Measurements from ENCODE around the gene CIT. TPM values are rescaled to one million over a fixed set of nuclear protein-coding genes. Genes with fewer than 3 reads are reported as not detected.

Gene CIT
- total RNA-seq, 2 experiments from 2014 or later = 1.3 to 1.9 TPM

DNA sequence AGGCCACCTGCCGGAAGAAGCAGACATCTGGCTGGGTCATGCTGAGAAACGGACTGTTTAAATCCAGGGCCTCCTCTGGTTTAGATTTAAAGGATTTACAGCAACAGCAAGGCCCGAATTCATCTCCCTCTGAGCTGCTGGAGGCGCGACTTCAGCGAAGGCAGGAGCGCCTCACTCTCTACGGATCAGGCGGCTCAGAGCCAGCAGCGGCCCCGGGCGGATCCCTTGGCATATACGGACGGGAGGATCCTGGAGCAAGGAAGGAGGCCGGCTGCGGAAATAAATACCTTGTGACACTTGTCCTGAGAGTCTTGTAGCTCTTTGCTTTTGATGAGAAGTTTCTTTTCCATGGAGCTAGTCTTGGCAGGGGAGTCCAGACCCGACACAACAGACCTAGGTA lies 92.4 kb downstream of the CIT start:
- intact Hi-C loops (cut with DNase I, micrococcal nuclease) = no loop called here
- Histone ChIP-seq H3K27me3 (ENCODE audit: control insufficient read depth in 1 of 2, insufficient read depth in 2 of 2, low read length in 2 of 2) (no peaks in the 10 kb centered on the region), H3K9me3 (ENCODE audit: control insufficient read depth in 1 of 2, insufficient read depth in 1 of 2, low read length in 2 of 2) (peaks cover 0 to 9% of the 10 kb centered on the region in 2 experiments), H3K4me3 (ENCODE audit: low read length) (no peak overlapping the region), H3K27ac (ENCODE audit: low read depth in 1 of 2, low read length in 2 of 2) (no peak overlapping the region), H3K36me3 (ENCODE audit: insufficient read depth, low read length) (no peaks in the 10 kb centered on the region), H3K4me1 (ENCODE audit: insufficient read depth, low read length) (peaks cover 4% of the 10 kb centered on the region)
- TF ChIP-seq, protein P1, sequence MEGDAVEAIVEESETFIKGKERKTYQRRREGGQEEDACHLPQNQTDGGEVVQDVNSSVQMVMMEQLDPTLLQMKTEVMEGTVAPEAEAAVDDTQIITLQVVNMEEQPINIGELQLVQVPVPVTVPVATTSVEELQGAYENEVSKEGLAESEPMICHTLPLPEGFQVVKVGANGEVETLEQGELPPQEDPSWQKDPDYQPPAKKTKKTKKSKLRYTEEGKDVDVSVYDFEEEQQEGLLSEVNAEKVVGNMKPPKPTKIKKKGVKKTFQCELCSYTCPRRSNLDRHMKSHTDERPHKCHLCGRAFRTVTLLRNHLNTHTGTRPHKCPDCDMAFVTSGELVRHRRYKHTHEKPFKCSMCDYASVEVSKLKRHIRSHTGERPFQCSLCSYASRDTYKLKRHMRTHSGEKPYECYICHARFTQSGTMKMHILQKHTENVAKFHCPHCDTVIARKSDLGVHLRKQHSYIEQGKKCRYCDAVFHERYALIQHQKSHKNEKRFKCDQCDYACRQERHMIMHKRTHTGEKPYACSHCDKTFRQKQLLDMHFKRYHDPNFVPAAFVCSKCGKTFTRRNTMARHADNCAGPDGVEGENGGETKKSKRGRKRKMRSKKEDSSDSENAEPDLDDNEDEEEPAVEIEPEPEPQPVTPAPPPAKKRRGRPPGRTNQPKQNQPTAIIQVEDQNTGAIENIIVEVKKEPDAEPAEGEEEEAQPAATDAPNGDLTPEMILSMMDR (IDR thresholded peaks at IDR 0.05) = no peak
- no peak overlapping the region for H3K4me3 Mint-ChIP-seq
- no peaks in the 10 kb centered on the region for H3K27me3 Mint-ChIP-seq
- H3K4me1 Mint-ChIP-seq (ENCODE audit: low read depth) = no peaks in the 10 kb centered on the region
- no peak for DNase-seq
- no peak for ATAC-seq (ENCODE audit: poor library complexity)
- CTCF ChIA-PET = no interaction called here
- POLR2A ChIA-PET = no interaction called here
- no peak overlapping the region for H3K27ac Mint-ChIP-seq
- peaks cover 5% of the 10 kb centered on the region for H3K9me3 Mint-ChIP-seq
- no peaks in the 10 kb centered on the region for H3K36me3 Mint-ChIP-seq (ENCODE audit: low read depth)

DNA sequence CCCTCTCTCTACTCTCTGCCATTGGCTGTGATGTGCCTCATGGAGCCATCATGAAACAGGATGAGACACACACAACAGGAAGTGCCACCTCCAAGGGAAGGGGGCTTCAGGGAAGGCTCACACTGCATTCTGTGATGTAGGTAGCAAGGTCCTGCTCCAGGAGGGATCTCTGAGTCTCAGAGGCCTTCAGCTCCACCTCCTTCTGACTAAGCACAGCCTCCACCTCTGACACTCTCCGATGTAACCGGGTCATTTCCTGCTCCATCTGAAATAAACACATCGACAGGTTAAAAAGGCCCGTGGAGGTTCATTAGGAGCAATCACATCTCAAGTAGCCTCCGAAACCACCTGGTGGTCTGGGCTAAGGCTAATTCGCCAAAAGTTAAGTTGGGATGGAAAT lies 93.3 kb downstream of the CIT start:
- peaks cover 5% of the 10 kb centered on the region for H3K9me3 Mint-ChIP-seq
- ChIA-PET CTCF (no interaction called here), POLR2A (no interaction called here)
- intact Hi-C loops (cut with DNase I, micrococcal nuclease) = no loop called here
- no peak for ATAC-seq (ENCODE audit: poor library complexity)
- H3K36me3 ChIP-seq (ENCODE audit: insufficient read depth, low read length) = no peaks in the 10 kb centered on the region
- peaks cover 0 to 9% of the 10 kb centered on the region in 2 experiments for H3K9me3 ChIP-seq (ENCODE audit: control insufficient read depth in 1 of 2, insufficient read depth in 1 of 2, low read length in 2 of 2)
- H3K4me1 ChIP-seq (ENCODE audit: insufficient read depth, low read length) = peaks cover 4% of the 10 kb centered on the region
- H3K4me3 ChIP-seq (ENCODE audit: low read length) = no peak overlapping the region
- no peaks in the 10 kb centered on the region for H3K27me3 Mint-ChIP-seq
- TF ChIP-seq, protein P1 (IDR thresholded peaks at IDR 0.05) = no peak
- H3K27me3 ChIP-seq (ENCODE audit: control insufficient read depth in 1 of 2, insufficient read depth in 2 of 2, low read length in 2 of 2) = no peaks in the 10 kb centered on the region
- no peak overlapping the region for H3K27ac Mint-ChIP-seq
- no peak overlapping the region for H3K27ac ChIP-seq (ENCODE audit: low read depth in 1 of 2, low read length in 2 of 2)
- peak in 1 of 14 experiments; percentile 5 for DNase-seq
- H3K4me3 Mint-ChIP-seq = no peak overlapping the region
- H3K36me3 Mint-ChIP-seq (ENCODE audit: low read depth) = no peaks in the 10 kb centered on the region
- H3K4me1 Mint-ChIP-seq (ENCODE audit: low read depth) = no peaks in the 10 kb centered on the region

DNA sequence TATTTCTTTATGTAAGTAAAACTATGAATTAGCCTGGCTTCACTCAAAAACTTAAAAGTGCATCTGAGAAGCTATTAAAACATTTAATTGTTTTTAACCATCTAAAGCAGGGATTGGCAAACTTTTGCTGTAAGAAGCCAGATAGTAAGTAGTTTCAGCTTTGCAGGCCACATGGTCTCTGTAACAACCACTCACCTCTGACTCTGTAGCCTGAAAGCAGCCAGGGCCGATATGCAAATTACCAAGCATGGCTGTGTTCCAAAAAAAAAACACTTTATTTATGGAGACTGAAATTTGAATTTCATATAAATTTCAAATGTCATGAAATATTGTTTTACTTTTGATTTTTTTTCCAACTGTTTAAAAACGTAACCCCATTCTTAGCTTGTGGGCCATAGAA lies 95.3 kb downstream of the CIT start:
- Mint-ChIP-seq H3K9me3 (peaks cover 5% of the 10 kb centered on the region), H3K27ac (no peak overlapping the region), H3K4me1 (ENCODE audit: low read depth) (no peaks in the 10 kb centered on the region), H3K36me3 (ENCODE audit: low read depth) (no peaks in the 10 kb centered on the region), H3K4me3 (no peak overlapping the region), H3K27me3 (no peaks in the 10 kb centered on the region)
- no peak for DNase-seq
- H3K36me3 ChIP-seq (ENCODE audit: insufficient read depth, low read length) = no peaks in the 10 kb centered on the region
- H3K9me3 ChIP-seq (ENCODE audit: control insufficient read depth in 1 of 2, insufficient read depth in 1 of 2, low read length in 2 of 2) = peaks cover 0 to 9% of the 10 kb centered on the region in 2 experiments
- ChIA-PET CTCF (no interaction called here), POLR2A (no interaction called here)
- peaks cover 4% of the 10 kb centered on the region for H3K4me1 ChIP-seq (ENCODE audit: insufficient read depth, low read length)
- ATAC-seq (ENCODE audit: poor library complexity) = no peak
- TF ChIP-seq, protein P1 (IDR thresholded peaks at IDR 0.05) = no peak
- H3K27ac ChIP-seq (ENCODE audit: low read depth in 1 of 2, low read length in 2 of 2) = no peak overlapping the region
- intact Hi-C loops (cut with DNase I, micrococcal nuclease) = no loop called here
- no peak overlapping the region for H3K4me3 ChIP-seq (ENCODE audit: low read length)
- no peaks in the 10 kb centered on the region for H3K27me3 ChIP-seq (ENCODE audit: control insufficient read depth in 1 of 2, insufficient read depth in 2 of 2, low read length in 2 of 2)

Measured in CD4-positive, alpha-beta T cell (primary cell).